Fibroblast of mammary gland (primary cell): ENCODE measurements around the gene LDLRAD4.

Source experiments
- DNase-seq: peaks from one replicate; pipeline ENCODE4 v3.0.0-alpha.2; 2010; ENCODE audit warnings: low read depth
- H3K4me3 ChIP-seq: 2 replicates; pipeline ENCODE4 v1.5.1; 2011; ENCODE audit warnings: low read depth, mild to moderate bottlenecking, low read length, moderate library complexity; ENCODE audit not compliant: control insufficient read depth
- TF ChIP-seq, protein P1 (sequence below): conservative IDR thresholded peaks from 2 replicates; pipeline ENCODE4 v1.5.1; 2011; ENCODE audit warnings: low read depth, low read length, inconsistent platforms; ENCODE audit not compliant: control insufficient read depth, insufficient read depth

Gene LDLRAD4

DNA sequence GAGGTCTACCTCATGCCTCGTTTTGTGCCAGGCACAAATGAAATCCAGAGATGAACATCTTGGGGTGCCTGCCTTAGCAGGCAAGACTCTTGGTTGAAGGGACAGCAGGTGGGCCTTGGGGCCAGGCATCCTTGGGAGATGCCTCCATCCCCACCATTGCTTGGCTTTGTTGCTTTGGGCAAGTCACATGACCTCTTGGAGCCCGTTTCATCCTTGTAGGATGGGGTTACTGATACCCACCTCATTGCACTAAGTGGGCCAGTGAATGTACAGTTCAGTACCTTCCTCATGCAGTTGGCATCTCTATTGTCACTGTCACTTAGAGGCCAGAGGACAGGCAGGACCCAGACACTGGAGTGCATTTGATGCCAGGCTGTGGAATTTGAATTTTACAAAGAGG is 195.5 kb downstream of the LDLRAD4 start:
- DNase-seq = no peak
- TF ChIP-seq, protein P1, sequence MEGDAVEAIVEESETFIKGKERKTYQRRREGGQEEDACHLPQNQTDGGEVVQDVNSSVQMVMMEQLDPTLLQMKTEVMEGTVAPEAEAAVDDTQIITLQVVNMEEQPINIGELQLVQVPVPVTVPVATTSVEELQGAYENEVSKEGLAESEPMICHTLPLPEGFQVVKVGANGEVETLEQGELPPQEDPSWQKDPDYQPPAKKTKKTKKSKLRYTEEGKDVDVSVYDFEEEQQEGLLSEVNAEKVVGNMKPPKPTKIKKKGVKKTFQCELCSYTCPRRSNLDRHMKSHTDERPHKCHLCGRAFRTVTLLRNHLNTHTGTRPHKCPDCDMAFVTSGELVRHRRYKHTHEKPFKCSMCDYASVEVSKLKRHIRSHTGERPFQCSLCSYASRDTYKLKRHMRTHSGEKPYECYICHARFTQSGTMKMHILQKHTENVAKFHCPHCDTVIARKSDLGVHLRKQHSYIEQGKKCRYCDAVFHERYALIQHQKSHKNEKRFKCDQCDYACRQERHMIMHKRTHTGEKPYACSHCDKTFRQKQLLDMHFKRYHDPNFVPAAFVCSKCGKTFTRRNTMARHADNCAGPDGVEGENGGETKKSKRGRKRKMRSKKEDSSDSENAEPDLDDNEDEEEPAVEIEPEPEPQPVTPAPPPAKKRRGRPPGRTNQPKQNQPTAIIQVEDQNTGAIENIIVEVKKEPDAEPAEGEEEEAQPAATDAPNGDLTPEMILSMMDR = no peak
- no peak overlapping the region for H3K4me3 ChIP-seq

DNA sequence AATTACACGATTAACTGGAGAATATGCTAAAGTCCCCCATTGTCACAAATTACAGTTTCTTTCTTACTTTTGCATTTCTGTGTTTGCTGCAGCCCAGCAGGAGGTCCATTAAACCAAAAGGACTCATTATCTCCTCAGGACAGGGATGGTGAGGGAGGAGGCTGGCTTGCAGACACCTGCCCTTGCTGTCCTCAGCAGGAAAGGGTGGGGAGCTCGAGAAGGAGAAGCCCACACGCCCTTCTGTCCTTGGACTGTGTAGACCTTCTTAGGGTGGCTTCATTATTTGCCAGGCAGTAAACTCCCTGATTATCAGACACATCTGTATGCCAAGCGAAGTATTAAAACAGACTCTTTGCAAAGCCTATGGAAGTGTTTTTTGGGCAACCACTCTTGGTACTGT is 196.0 kb downstream of the LDLRAD4 start:
- TF ChIP-seq, protein P1 = no peak
- no peak overlapping the region for H3K4me3 ChIP-seq
- DNase-seq = no peak

DNA sequence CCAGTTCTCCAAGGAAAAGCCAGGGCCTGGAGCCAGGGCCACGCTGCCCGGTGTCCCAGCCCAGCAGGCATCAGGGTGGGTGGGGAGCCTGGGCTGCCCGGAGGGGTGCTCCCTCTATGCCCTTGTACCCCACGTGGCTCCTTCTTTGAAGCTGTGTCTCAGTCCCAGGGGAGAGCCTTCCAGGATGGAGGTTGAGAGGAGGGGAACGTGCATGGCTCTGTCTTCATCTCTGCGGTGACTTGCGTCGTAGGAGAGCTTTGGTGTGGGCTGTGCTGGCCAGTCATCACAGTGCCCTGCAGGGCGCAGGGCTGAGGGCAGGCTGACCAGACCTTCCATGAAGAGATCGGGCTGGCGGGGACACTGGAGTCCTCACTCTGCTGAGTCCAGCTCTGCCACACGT is 197.2 kb downstream of the LDLRAD4 start:
- no peak for DNase-seq
- TF ChIP-seq, protein P1 = no peak
- H3K4me3 ChIP-seq = no peak overlapping the region

DNA sequence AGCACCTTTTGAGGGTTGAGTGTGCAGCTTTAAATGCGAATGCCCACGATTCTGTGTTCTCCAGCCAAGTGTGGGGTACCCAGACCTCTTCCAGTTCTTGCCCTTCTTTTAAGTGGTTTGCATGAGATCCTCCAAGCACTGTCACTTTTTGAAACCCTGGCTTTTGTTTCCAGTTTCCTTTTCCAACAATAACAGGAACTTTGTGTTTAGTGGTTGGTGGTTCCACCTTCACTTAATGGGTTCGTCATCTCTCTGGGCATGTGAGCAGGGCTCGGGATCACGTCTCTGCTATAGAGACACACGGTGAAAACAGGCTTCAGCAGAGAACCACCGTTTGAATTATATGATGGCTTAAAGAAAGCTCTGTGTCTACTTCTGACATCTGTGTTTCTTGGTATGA is 197.6 kb downstream of the LDLRAD4 start:
- H3K4me3 ChIP-seq = no peak overlapping the region
- TF ChIP-seq, protein P1 = no peak
- no peak for DNase-seq

DNA sequence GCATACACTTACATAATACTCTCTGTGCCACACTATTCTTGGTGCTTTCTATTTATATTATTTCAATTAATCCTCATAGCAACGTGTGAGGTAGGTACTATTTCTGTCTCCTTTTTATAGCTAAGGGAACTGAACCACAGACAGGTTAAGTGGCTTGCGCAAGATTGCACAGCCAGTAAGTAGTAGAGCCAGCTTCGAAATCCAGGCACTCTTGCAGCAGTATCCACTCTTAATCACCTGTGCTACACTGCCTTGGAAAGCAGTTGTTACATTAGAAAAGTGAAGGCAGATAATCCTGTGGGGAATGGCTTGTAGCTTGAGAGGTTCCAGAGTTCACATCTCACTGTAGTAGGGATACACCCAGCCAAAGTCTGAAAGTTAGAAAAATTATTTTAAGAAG is 198.3 kb downstream of the LDLRAD4 start:
- TF ChIP-seq, protein P1 = no peak
- no peak overlapping the region for H3K4me3 ChIP-seq
- no peak for DNase-seq

DNA sequence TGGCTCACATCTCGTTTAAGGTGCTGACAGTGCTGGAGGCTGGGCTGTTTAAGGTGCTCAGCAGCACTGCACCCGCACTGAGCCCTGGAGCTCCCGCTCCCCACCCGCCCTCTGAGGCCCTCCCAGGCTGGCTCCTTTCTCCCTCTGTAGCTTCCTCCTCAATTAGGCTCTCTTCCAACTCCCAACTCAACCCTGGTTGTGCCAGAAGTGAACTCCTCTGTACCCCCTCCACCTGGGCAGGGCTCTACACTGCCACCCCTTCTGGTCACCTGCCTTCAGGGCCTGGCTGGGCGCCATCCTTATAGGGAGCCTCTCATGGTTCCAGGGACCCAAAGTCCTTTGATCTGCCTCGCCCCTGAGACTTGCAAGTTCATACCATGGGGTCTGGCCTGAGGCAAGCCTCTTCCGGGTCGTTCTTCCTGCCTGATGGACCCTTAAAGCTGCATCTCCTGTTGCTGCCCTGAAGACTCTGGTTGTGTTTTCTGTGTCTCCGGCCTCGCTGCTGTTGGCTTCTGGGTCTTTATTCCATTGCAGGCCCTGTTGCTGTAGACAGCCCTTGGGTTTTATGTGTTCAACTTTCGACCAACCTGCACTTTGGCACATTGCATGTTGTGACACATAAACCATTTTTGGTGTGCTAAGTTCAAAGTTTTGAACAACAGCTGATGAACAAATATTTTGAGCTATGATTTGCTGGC is 199.6 kb downstream of the LDLRAD4 start:
- no peak for DNase-seq
- TF ChIP-seq, protein P1 = no peak
- no peak overlapping the region for H3K4me3 ChIP-seq
